Prostate gland (tissue), 2 donors: ENCODE data around the gene KLHL35. TPM values are rescaled to one million over a fixed set of nuclear protein-coding genes. Genes with fewer than 3 reads are reported as not detected.

Source experiments
- DNase-seq: peaks from one replicate; pipeline ENCODE4 v3.0.0-alpha.2; 2019; ENCODE audit warnings: low spot score
- H3K27ac ChIP-seq, 2 donors: fragments of 200-600 bp; sonication (generic); 2 replicates each; pipeline ENCODE4 v1.5.1; 2017 to 2019
- H3K27me3 ChIP-seq: fragments of 200-600 bp; sonication (generic); replicated peaks from 2 replicates; pipeline ENCODE4 v1.5.1; 2019; ENCODE audit not compliant: insufficient read depth
- H3K36me3 ChIP-seq, 2 donors: fragments of 200-600 bp; sonication (generic); 1 replicate in 1 of 2; 2 replicates in 1 of 2; pipeline versions ENCODE4 v1.5.1 to v1.8.1; 2017 to 2019
- H3K4me1 ChIP-seq: fragments of 200-600 bp; sonication (generic); replicated peaks from 2 replicates; pipeline ENCODE4 v1.5.1; 2019
- H3K4me3 ChIP-seq, 2 donors: fragments of 200-600 bp; sonication (generic); 2 replicates each; pipeline ENCODE4 v1.5.1; 2017 to 2019
- H3K9me3 ChIP-seq: fragments of 200-600 bp; sonication (generic); 2 replicates; pipeline ENCODE4 v1.5.1; 2017
- CTCF ChIP-seq, 4 experiments: fragments of 200-600 bp in 2 of 4; fragments of 450-650 bp in 2 of 4; sonication (generic) in 2 of 4; IDR thresholded peaks; 1 replicate in 3 of 4; 2 replicates in 1 of 4; pipeline ENCODE4 v1.5.1; 2016 to 2019; ENCODE audit warnings: antibody characterized with exemption in 4 of 4, mild to moderate bottlenecking in 2 of 4, moderate library complexity in 2 of 4
- POLR2A ChIP-seq: fragments of 450-650 bp; IDR thresholded peaks from one replicate; pipeline ENCODE4 v1.6.1; 2016; ENCODE audit warnings: antibody characterized with exemption, mild to moderate bottlenecking
- POLR2AphosphoS5 ChIP-seq: sonication (generic); formaldehyde crosslinking; IDR thresholded peaks from one replicate; pipeline ENCODE4 v1.6.1; 2017; ENCODE audit warnings: antibody characterized with exemption
- WGBS: methylation state at CpG from one replicate; pipeline ENCODE4 v1.1.5; 2018; 5-methylcytosine and 5-hydroxymethylcytosine counted together
- intact Hi-C: fragments of 100-400 bp; cut with DNase I; formaldehyde crosslinking; loops from one replicate; pipeline ENCODE4 v1.14.2; 2022
- total RNA-seq, 2 donors: library from RNA; depleted of rRNA; stranded (reverse); fragments of >200 nt; gene quantifications; one replicate each; pipeline ENCODE4 v1.1.0, GENCODE V29; 2016

Gene KLHL35
- total RNA-seq, 2 donors from 2014 or later, result 0.46 to 28.4 TPM

- H3K27me3 ChIP-seq, result no peaks in the 10 kb centered on the region
- H3K4me3 ChIP-seq, result no peak overlapping the region
- no peak overlapping the region for H3K27ac ChIP-seq
- DNase-seq, result no peak
- H3K9me3 ChIP-seq, result no peaks in the 10 kb centered on the region
- TF ChIP-seq POLR2AphosphoS5 (no peak), POLR2A (no peak), CTCF (IDR thresholded peaks at IDR 0.05) (no peak)
- no peaks in the 10 kb centered on the region for H3K36me3 ChIP-seq
- intact Hi-C loops, result loop anchor here (5.0 kb wide), 1 partner anchor 145 kb away; no protein-coding TSS in a partner anchor
- 33% methylated on average over 3 of the region's 3 CpGs for WGBS
- H3K4me1 ChIP-seq, result no peaks in the 10 kb centered on the region
Measured at GRCh38 chr11:75386942-75387630, 45.9 kb downstream of the KLHL35 start.

- 22% methylated on average over 24 of the region's 24 CpGs for WGBS
- H3K36me3 ChIP-seq, result no peaks in the 10 kb centered on the region
Measured at GRCh38 chr11:75384438-75385080, 48.4 kb downstream of the KLHL35 start.

GRCh38 chr11:75383246-75383645 lies 49.8 kb downstream of the KLHL35 start:
- Histone ChIP-seq H3K36me3 (no peaks in the 10 kb centered on the region), H3K9me3 (no peaks in the 10 kb centered on the region), H3K4me3 (no peak overlapping the region), H3K4me1 (no peaks in the 10 kb centered on the region), H3K27me3 (no peaks in the 10 kb centered on the region), H3K27ac (no peak overlapping the region)
- 84% methylated on average over 3 of the region's 3 CpGs for whole genome bisulfite sequencing
- DNase-seq, result no peak
- TF ChIP-seq POLR2AphosphoS5, result no peak
- TF ChIP-seq CTCF (IDR thresholded peaks at IDR 0.05), result no peak
- TF ChIP-seq POLR2A, result no peak
- intact Hi-C loops, result no loop called here

More at GRCh38 chr11:75384438-75385080, 48.4 kb downstream of the KLHL35 start:
- DNase-seq, result peak; percentile 67
- intact Hi-C loops, result loop anchor here (1.0 to 5.0 kb wide), 3 partner anchors 56 to 148 kb away; no protein-coding TSS in a partner anchor
- Histone ChIP-seq H3K4me3 (no peak overlapping the region), H3K27me3 (no peaks in the 10 kb centered on the region), H3K4me1 (no peaks in the 10 kb centered on the region), H3K27ac (no peak overlapping the region), H3K9me3 (no peaks in the 10 kb centered on the region)
- TF ChIP-seq CTCF (IDR thresholded peaks at IDR 0.05) (peak; percentile 92 to 99 (median 97)), POLR2AphosphoS5 (peak; percentile 50), POLR2A (no peak)

GRCh38 chr11:75380716-75381420 lies 52.1 kb downstream of the KLHL35 start:
- no peaks in the 10 kb centered on the region for H3K27me3 ChIP-seq
- no peak for TF ChIP-seq POLR2AphosphoS5
- no peak for TF ChIP-seq CTCF (IDR thresholded peaks at IDR 0.05)
- TF ChIP-seq POLR2A, result no peak
- no peak overlapping the region for H3K27ac ChIP-seq
- no peak for DNase-seq
- no peaks in the 10 kb centered on the region for H3K4me1 ChIP-seq
- H3K4me3 ChIP-seq, result no peak overlapping the region
- intact Hi-C loops, result no loop called here
- 79% methylated on average over 7 of the region's 7 CpGs for WGBS
- no peaks in the 10 kb centered on the region for H3K9me3 ChIP-seq
- no peaks in the 10 kb centered on the region for H3K36me3 ChIP-seq
